ENCODE results near the gene ELMOD2.

ELMOD2 gene

DNA sequence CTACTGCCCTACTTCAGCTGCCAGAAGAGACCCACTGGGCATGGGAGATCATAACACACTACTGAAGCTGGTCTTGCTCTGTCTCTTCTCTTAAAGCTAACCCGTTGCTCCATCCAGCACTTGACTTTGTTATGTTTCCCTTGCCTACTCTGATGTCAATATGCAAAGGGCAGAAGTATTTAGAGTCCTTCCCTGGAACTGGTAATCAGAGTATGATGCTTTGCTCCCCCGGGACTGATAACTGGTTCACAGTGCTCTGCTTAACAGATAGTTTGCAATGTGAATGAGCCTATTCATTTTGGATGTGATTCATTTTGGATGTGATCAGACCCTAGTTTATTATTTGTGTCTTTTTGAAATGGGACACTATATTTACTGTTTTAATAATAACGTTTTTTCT lies 57.1 kb downstream of the ELMOD2 start:
- no peak for DNase-seq (ENCODE audit: low spot score)

DNA sequence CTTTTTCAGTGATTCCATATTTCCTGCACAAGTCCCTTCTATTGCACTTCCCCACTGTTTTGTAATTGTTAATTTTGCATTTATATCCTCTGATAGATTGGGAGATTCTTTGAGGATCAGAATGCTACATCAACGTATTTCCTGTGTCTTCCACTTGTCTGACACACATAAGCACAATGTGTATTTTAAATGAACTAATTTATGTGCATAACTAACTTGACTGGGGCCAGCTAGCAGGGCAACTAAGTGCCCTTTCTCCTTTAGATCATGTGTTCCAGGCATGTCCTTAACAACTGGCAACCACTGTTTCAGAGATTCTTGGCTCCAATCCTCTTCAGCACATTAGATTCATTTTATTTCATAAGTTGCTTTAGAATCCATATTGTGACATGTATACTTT lies 60.5 kb downstream of the ELMOD2 start:
- no peak for DNase-seq (ENCODE audit: low spot score)

DNA sequence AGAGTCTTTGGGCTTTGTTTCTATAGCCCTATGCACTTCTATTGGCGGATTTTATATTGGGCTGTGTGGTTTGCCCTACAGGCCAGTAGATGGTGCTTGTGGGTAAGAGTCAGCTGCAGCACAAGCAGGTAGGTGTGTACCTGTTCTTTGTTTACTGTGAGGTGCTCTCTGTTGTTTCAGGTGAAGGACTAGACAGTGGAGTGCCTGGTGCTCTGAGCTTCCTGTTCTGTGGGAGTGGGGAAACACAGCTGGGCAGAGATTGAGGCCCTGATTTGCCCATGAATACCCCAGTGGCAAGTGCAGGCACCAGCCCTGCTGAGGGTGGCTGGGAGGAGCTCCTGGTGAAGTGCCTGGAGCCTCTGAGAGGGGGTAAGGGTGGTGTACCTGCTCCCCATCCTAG lies 71.1 kb downstream of the ELMOD2 start:
- no peak for DNase-seq (ENCODE audit: low spot score)

DNA sequence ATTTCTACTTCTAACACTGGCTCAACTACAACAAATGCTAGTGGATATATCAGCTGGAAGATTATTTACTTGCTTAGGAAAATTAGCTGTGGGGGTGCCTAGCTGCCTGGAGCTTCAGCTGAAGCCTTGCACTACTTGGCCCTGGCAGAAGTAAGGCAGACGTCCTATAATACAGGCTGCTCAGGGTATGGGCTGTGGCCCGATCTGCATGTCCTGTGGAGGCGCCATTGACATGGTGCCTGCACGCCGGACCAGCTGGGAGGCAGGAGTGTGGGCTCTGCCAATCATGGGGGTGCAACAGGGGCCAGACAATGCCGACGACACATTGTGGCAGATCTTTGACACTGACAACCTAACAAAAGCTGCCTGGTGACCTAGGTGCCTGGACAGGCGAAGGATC lies 76.4 kb downstream of the ELMOD2 start:
- no peak for DNase-seq (ENCODE audit: low spot score)

DNA sequence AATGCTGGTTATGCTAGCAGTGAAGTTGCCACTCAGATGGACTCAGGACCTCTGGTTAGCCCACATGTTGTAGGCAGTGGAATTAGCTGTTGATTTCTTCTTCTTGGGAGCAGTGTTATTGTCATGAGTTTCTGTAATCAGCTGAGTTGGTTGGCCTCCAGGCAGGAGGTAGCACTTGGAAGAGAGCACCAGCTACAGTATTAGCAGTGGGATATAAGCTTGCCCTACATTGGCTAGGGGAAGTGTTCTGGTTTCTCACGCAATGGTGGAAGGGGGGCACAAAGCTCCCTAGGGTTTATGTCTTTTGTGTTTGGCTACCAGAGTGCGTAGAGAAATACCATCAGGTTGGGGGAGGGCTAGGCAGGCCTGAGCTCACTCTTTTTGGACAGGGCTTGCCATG lies 78.7 kb downstream of the ELMOD2 start:
- DNase-seq (ENCODE audit: low spot score) = no peak

DNA sequence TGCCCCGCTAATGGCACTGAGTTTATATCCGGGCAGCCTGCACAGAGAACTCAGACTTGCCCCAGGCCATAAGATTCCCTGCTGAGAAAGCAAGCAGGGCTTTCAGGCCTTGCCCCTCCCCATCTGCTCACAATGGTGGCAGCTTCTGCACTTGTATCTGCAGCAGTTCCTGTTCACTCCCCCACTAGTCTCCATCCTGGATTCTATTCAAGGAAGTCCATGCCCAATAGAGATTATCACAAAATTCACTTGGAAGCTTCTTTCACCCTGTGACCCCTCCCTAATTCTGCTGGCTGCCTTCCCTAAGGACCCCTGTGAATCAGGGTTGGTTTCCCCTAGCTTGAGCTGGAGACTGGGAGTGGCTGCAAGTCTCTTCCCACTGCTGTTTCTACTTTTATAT lies 79.3 kb downstream of the ELMOD2 start:
- DNase-seq (ENCODE audit: low spot score) = no peak

Measured in globus pallidus (tissue), 1 donor.